ENCODE measurements around the gene ATP5F1E. TPM values are rescaled to one million over a fixed set of nuclear protein-coding genes. Genes with fewer than 3 reads are reported as not detected.

The ATP5F1E gene
- total and polyA plus RNA-seq, 4 donors, result 18.4 to 88.8 (median 64.1) TPM

- Histone ChIP-seq H3K36me3 (ENCODE audit: control insufficient read depth in 4 of 4, insufficient read depth in 4 of 4, low read length in 4 of 4) (peaks cover 14 to 22% (median 16%) of the 10 kb centered on the region in 4 donors), H3K27ac (ENCODE audit: low read depth in 1 of 2, low read length in 1 of 2) (no peak overlapping the region), H3K4me3 (no peak overlapping the region), H3K9me3 (ENCODE audit: control insufficient read depth in 4 of 4, insufficient read depth in 3 of 4, low read length in 3 of 4) (no peaks in the 10 kb centered on the region), H3K9ac (ENCODE audit: insufficient read depth in 1 of 2, low read length in 2 of 2) (no peak overlapping the region), H3K27me3 (ENCODE audit: control insufficient read depth in 3 of 3, insufficient read depth in 3 of 3, low read length in 2 of 3) (no peaks in the 10 kb centered on the region), H3K4me1 (ENCODE audit: control insufficient read depth in 5 of 5, insufficient read depth in 5 of 5, low read length in 5 of 5) (peaks cover 0 to 14% (median 8%) of the 10 kb centered on the region in 5 donors)
- ATAC-seq (ENCODE audit: insufficient read depth, low FRiP score) (no peak), DNase-seq (no peak)
- TF ChIP-seq CTCF (IDR thresholded peaks at IDR 0.05; ENCODE audit: control extremely low read depth, extremely low read depth), result no peak
- 96% methylated on average over 12 of the region's 12 CpGs for WGBS, 2 donors
These were observed 5.3 kb upstream of the ATP5F1E start for GRCh38 chr20:59037386-59037785.

DNA sequence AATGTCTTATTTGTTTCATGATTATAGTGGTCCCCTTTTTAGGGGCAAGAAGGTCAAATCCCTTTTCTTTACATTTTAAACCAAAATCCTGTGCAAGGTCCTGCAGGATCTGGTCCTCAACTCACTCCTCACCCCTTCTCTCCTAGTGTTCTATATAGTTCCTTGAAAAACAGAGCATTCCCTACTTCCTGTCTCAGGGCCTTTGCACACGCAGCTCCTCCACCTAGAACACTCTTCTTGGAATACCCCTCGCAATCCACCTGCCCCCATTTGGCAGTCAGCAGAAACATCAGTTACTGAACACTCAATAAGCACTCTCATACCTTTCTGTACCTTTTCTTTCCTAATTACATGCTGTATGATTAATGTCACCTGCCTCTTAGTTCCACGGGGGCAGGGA, 3.2 kb upstream of the ATP5F1E start:
- DNase-seq (no peak), ATAC-seq (ENCODE audit: insufficient read depth, low FRiP score) (no peak)
- H3K4me3 ChIP-seq, result no peak overlapping the region
- no peak overlapping the region for H3K9ac ChIP-seq (ENCODE audit: insufficient read depth in 1 of 2, low read length in 2 of 2)
- H3K4me1 ChIP-seq (ENCODE audit: control insufficient read depth in 5 of 5, insufficient read depth in 5 of 5, low read length in 5 of 5), result peaks cover 0 to 18% (median 6%) of the 10 kb centered on the region in 5 donors
- peaks cover 12 to 22% (median 17%) of the 10 kb centered on the region in 4 donors for H3K36me3 ChIP-seq (ENCODE audit: control insufficient read depth in 4 of 4, insufficient read depth in 4 of 4, low read length in 4 of 4)
- no peaks in the 10 kb centered on the region for H3K27me3 ChIP-seq (ENCODE audit: control insufficient read depth in 3 of 3, insufficient read depth in 3 of 3, low read length in 2 of 3)
- H3K9me3 ChIP-seq (ENCODE audit: control insufficient read depth in 4 of 4, insufficient read depth in 3 of 4, low read length in 3 of 4), result no peaks in the 10 kb centered on the region
- H3K27ac ChIP-seq (ENCODE audit: low read depth in 1 of 2, low read length in 1 of 2), result no peak overlapping the region
- 97 to 98% methylated on average over 3 of the region's 3 CpGs for WGBS, 2 donors
- TF ChIP-seq CTCF (IDR thresholded peaks at IDR 0.05; ENCODE audit: control extremely low read depth, extremely low read depth), result no peak

DNA sequence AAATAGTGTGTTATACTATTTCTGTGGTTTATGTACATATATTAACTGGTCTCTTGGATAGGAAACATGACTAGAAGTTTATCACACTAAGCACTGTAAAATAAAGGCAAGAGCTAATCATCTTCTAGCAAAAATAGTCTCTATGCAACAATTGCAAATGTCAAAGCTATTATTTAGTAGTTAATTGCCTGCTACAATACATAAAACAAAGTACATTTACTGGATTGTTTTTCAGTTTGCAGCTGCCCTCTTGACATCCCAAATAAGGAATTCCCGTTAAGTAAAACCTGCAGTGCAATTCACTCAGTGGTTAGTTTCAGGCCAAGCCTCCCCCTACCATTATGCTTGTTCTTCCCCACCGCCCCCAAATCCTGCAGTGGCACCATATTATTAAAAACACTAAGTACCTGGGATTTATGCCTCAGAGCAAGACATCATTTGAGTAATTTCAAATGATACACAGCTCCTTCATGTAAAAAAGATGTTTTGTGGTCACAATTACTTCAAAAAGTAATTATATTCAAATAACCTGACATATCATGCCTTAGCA, 1.6 kb upstream of the ATP5F1E start:
- 91 to 97% methylated on average over 2 of the region's 2 CpGs for WGBS, 2 donors
- no peak for TF ChIP-seq CTCF (IDR thresholded peaks at IDR 0.05; ENCODE audit: control extremely low read depth, extremely low read depth)
- Histone ChIP-seq H3K9ac (ENCODE audit: insufficient read depth in 1 of 2, low read length in 2 of 2) (no peak overlapping the region), H3K27me3 (ENCODE audit: control insufficient read depth in 3 of 3, insufficient read depth in 3 of 3, low read length in 2 of 3) (no peaks in the 10 kb centered on the region), H3K36me3 (ENCODE audit: control insufficient read depth in 4 of 4, insufficient read depth in 4 of 4, low read length in 4 of 4) (peaks cover 15 to 25% (median 22%) of the 10 kb centered on the region in 4 donors), H3K4me1 (ENCODE audit: control insufficient read depth in 5 of 5, insufficient read depth in 5 of 5, low read length in 5 of 5) (peaks cover 0 to 23% (median 10%) of the 10 kb centered on the region in 5 donors), H3K9me3 (ENCODE audit: control insufficient read depth in 4 of 4, insufficient read depth in 3 of 4, low read length in 3 of 4) (no peaks in the 10 kb centered on the region), H3K27ac (ENCODE audit: low read depth in 1 of 2, low read length in 1 of 2) (no peak overlapping the region), H3K4me3 (no peak overlapping the region)
- ATAC-seq (ENCODE audit: insufficient read depth, low FRiP score), result no peak
- DNase-seq, result no peak

GRCh38 chr20:59033093-59033492, 958 bp upstream of the ATP5F1E start:
- H3K9ac ChIP-seq (ENCODE audit: insufficient read depth in 1 of 2, low read length in 2 of 2), result peak overlapping the region in 1 of 2 donors; percentile 61
- H3K4me1 ChIP-seq (ENCODE audit: control insufficient read depth in 5 of 5, insufficient read depth in 5 of 5, low read length in 5 of 5), result peaks cover 0 to 27% (median 13%) of the 10 kb centered on the region in 5 donors
- H3K4me3 ChIP-seq, result no peak overlapping the region
- no peaks in the 10 kb centered on the region for H3K27me3 ChIP-seq (ENCODE audit: control insufficient read depth in 3 of 3, insufficient read depth in 3 of 3, low read length in 2 of 3)
- TF ChIP-seq CTCF (IDR thresholded peaks at IDR 0.05; ENCODE audit: control extremely low read depth, extremely low read depth), result no peak
- no peak overlapping the region for H3K27ac ChIP-seq (ENCODE audit: low read depth in 1 of 2, low read length in 1 of 2)
- no peak for DNase-seq
- no peak for ATAC-seq (ENCODE audit: insufficient read depth, low FRiP score)
- H3K9me3 ChIP-seq (ENCODE audit: control insufficient read depth in 4 of 4, insufficient read depth in 3 of 4, low read length in 3 of 4), result no peaks in the 10 kb centered on the region
- H3K36me3 ChIP-seq (ENCODE audit: control insufficient read depth in 4 of 4, insufficient read depth in 4 of 4, low read length in 4 of 4), result peaks cover 15 to 26% (median 25%) of the 10 kb centered on the region in 4 donors
- WGBS, 2 donors, result 96 to 100% methylated on average over 1 of the region's 1 CpG

All from lung (tissue), 12 donors.